Caco-2 (cell line): ENCODE results near the gene CHIC2. TPM values are rescaled to one million over a fixed set of nuclear protein-coding genes. Genes with fewer than 3 reads are reported as not detected.

Experiments used
- BruUV-seq: library from RNA; stranded (reverse); fragments of 400-500 nt; replicated peaks from 2 replicates; lab custom pipeline; 2021; lab: Mats Ljungman, UMichigan
- CTCF ChIA-PET: fragments of 300-600 bp; sonication (Branson Sonifier 250); formaldehyde crosslinking; loops from one replicate; lab custom pipeline; 2022; ENCODE audit warnings: antibody characterized with exemption; lab: Charles Lee
- POLR2A ChIA-PET: fragments of 300-600 bp; sonication (Branson Sonifier 250); formaldehyde crosslinking; loops from one replicate; lab custom pipeline; 2022; ENCODE audit warnings: antibody characterized with exemption; lab: Charles Lee
- DNase-seq, 2 experiments: peaks; one replicate each; pipeline versions ENCODE4 v3.0.0 to v3.0.0-alpha.2; 2020 to 2022
- H3K27me3 ChIP-seq: replicated peaks from 2 replicates; pipeline ENCODE4 v1.6.0; 2011; ENCODE audit warnings: low read length; ENCODE audit not compliant: control insufficient read depth, insufficient read depth
- H3K36me3 ChIP-seq: 2 replicates; pipeline ENCODE4 v1.5.1; 2011; ENCODE audit warnings: low read length; ENCODE audit not compliant: control insufficient read depth, insufficient read depth
- H3K4me1 ChIP-seq: fragments of 250-450 bp; sonication (Bioruptor Pico); 2 replicates; pipeline ENCODE4 v1.5.1; 2020; ENCODE audit warnings: mild to moderate bottlenecking
- H3K4me3 ChIP-seq: 2 replicates; pipeline ENCODE4 v1.5.1; 2011; ENCODE audit warnings: low read depth, mild to moderate bottlenecking, control low read depth, low read length
- H3K9me3 ChIP-seq: fragments of 250-450 bp; sonication (Bioruptor Pico); 2 replicates; pipeline ENCODE4 v1.5.1; 2020; ENCODE audit warnings: mild to moderate bottlenecking, moderate library complexity
- H3K27ac Mint-ChIP-seq: one replicate; pipeline ENCODE4 v1.8.0; 2022; ENCODE audit warnings: mixed read lengths; ENCODE audit not compliant: unreplicated experiment
- H3K27me3 Mint-ChIP-seq: one replicate; pipeline ENCODE4 v1.8.0; 2022; ENCODE audit warnings: mixed read lengths; ENCODE audit not compliant: insufficient read depth, unreplicated experiment
- H3K36me3 Mint-ChIP-seq: one replicate; pipeline ENCODE4 v1.8.0; 2022; ENCODE audit warnings: mild to moderate bottlenecking, mixed read lengths; ENCODE audit not compliant: insufficient read depth, unreplicated experiment
- H3K4me1 Mint-ChIP-seq: one replicate; pipeline ENCODE4 v1.8.0; 2022; ENCODE audit warnings: low read depth, mixed read lengths; ENCODE audit not compliant: unreplicated experiment
- H3K4me3 Mint-ChIP-seq: one replicate; pipeline ENCODE4 v1.8.0; 2022; ENCODE audit warnings: mild to moderate bottlenecking, moderate library complexity, mixed read lengths; ENCODE audit not compliant: unreplicated experiment
- H3K9me3 Mint-ChIP-seq: one replicate; pipeline ENCODE4 v1.8.0; 2022; ENCODE audit warnings: mixed read lengths; ENCODE audit not compliant: unreplicated experiment
- intact Hi-C: fragments of 100-400 bp; cut with micrococcal nuclease; formaldehyde crosslinking; loops from one replicate; pipeline ENCODE4 v1.10.0; 2022; ENCODE audit not compliant: unreplicated experiment
- total RNA-seq: library from RNA; stranded (reverse); gene quantifications from 2 replicates; pipeline ENCODE4 v1.2.3, GENCODE V29; 2022
- TF ChIP-seq, protein P1 (sequence below), 2 experiments: fragments of 200-600 bp in 1 of 2; IDR thresholded peaks; 1 replicate in 1 of 2; 2 replicates in 1 of 2; pipeline versions ENCODE4 v1.5.1 to v1.8.0; 2011 to 2022; ENCODE audit warnings: antibody characterized with exemption in 1 of 2, control low read depth in 1 of 2, inconsistent platforms in 1 of 2, low read depth in 1 of 2, low read length in 1 of 2, mild to moderate bottlenecking in 1 of 2, moderate library complexity in 1 of 2; ENCODE audit not compliant: insufficient read depth in 1 of 2, severe bottlenecking in 1 of 2, unreplicated experiment in 1 of 2

CHIC2 gene
- total RNA-seq, 1 experiment from 2014 or later = 30.0 TPM

DNA sequence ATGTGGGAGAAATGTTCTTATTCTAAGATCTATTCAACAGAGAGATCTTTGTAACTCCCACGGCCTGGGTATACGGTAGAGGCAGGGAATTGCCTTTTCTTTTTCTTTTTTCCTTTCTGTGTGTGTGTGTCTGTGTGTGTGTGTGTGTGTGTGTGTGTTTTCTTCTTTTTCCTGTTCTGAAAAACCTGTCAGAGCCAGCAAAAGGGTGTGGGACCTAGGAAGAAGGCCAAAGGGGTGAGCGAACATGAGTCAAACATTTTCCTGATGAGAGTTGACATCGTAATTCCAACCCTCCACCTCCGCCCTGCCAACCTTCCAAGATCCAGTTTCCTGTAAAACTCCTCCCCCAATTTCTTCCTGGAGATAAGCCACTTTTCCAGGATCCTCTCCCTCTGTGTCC, 2.8 kb upstream of the CHIC2 start:
- H3K4me3 Mint-ChIP-seq = no peak overlapping the region
- CTCF ChIA-PET = no interaction called here
- intact Hi-C loops = no loop called here

DNA sequence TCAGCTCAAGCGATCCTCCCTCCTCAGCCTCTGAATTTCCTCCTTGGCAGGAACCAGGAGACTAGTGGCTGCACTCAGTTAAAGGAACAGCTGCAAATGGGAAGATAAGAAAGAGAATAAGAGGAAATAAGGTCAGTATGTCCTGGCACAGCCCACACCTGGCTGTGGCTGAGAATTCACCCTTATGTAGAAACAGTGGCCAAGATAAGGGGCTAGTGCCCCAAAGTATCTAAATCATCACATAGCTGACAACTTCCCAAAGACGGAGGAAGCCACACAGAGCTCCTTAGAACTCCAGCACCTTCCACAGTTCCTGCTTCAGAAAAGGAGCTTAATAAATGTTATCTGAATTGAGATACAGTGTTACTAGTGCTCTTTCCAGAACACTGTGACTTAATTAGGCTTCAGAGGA, 2.3 kb upstream of the CHIC2 start:
- CTCF ChIA-PET = no interaction called here
- no peaks in the 10 kb centered on the region for H3K36me3 Mint-ChIP-seq
- H3K27ac Mint-ChIP-seq = no peak overlapping the region
- DNase-seq = no peak
- TF ChIP-seq, protein P1, sequence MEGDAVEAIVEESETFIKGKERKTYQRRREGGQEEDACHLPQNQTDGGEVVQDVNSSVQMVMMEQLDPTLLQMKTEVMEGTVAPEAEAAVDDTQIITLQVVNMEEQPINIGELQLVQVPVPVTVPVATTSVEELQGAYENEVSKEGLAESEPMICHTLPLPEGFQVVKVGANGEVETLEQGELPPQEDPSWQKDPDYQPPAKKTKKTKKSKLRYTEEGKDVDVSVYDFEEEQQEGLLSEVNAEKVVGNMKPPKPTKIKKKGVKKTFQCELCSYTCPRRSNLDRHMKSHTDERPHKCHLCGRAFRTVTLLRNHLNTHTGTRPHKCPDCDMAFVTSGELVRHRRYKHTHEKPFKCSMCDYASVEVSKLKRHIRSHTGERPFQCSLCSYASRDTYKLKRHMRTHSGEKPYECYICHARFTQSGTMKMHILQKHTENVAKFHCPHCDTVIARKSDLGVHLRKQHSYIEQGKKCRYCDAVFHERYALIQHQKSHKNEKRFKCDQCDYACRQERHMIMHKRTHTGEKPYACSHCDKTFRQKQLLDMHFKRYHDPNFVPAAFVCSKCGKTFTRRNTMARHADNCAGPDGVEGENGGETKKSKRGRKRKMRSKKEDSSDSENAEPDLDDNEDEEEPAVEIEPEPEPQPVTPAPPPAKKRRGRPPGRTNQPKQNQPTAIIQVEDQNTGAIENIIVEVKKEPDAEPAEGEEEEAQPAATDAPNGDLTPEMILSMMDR (IDR thresholded peaks at IDR 0.05; ENCODE audit: insufficient read depth in 1 of 2, low read depth in 1 of 2, low read length in 1 of 2, severe bottlenecking in 1 of 2, unreplicated experiment in 1 of 2) = no peak
- no peaks in the 10 kb centered on the region for H3K36me3 ChIP-seq
- no peak overlapping the region for H3K4me3 ChIP-seq
- H3K4me3 Mint-ChIP-seq = no peak overlapping the region
- intact Hi-C loops = no loop called here
- peaks cover 18% of the 10 kb centered on the region for H3K4me1 ChIP-seq
- POLR2A ChIA-PET = no interaction called here
- H3K27me3 Mint-ChIP-seq = no peaks in the 10 kb centered on the region
- no peaks in the 10 kb centered on the region for H3K9me3 ChIP-seq
- no peaks in the 10 kb centered on the region for H3K27me3 ChIP-seq
- H3K9me3 Mint-ChIP-seq = no peaks in the 10 kb centered on the region
- BruUV-seq = no TSS peak
- peaks cover 24% of the 10 kb centered on the region for H3K4me1 Mint-ChIP-seq

More for the DNA sequence above, 2.8 kb upstream of the CHIC2 start:
- no peaks in the 10 kb centered on the region for H3K9me3 ChIP-seq
- peak overlapping the region; percentile 42 for H3K27ac Mint-ChIP-seq
- no peaks in the 10 kb centered on the region for H3K36me3 Mint-ChIP-seq
- no peaks in the 10 kb centered on the region for H3K36me3 ChIP-seq
- BruUV-seq = no TSS peak
- TF ChIP-seq, protein P1 (IDR thresholded peaks at IDR 0.05; ENCODE audit: insufficient read depth in 1 of 2, low read depth in 1 of 2, low read length in 1 of 2, severe bottlenecking in 1 of 2, unreplicated experiment in 1 of 2) = no peak
- no peak for DNase-seq
- POLR2A ChIA-PET = no interaction called here
- H3K4me1 Mint-ChIP-seq = peaks cover 23% of the 10 kb centered on the region
- no peaks in the 10 kb centered on the region for H3K9me3 Mint-ChIP-seq
- H3K27me3 Mint-ChIP-seq = no peaks in the 10 kb centered on the region
- H3K27me3 ChIP-seq = no peaks in the 10 kb centered on the region
- H3K4me1 ChIP-seq = peaks cover 18% of the 10 kb centered on the region
- H3K4me3 ChIP-seq = no peak overlapping the region

DNA sequence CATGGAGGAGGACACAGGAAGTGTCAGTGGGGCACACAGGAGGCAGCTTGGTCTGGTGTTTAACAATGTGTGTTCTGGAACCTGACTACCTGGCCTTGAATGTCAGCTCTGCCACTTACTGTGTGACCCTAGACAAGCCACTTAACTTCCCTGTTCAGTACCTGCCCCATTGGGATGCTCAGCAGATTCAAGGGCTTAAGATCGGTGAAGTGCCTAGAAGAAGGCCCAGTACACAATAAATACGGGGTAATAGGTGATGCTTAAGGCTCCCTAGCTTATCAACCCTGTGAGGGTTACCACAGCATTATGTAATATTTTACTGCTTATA, 1.6 kb upstream of the CHIC2 start:
- Histone ChIP-seq H3K4me1 (peaks cover 18% of the 10 kb centered on the region), H3K4me3 (no peak overlapping the region), H3K9me3 (no peaks in the 10 kb centered on the region), H3K36me3 (no peaks in the 10 kb centered on the region), H3K27me3 (no peaks in the 10 kb centered on the region)
- DNase-seq = no peak
- intact Hi-C loops = no loop called here
- Mint-ChIP-seq H3K36me3 (no peaks in the 10 kb centered on the region), H3K4me1 (peaks cover 30% of the 10 kb centered on the region), H3K27ac (no peak overlapping the region), H3K27me3 (no peaks in the 10 kb centered on the region), H3K4me3 (no peak overlapping the region), H3K9me3 (no peaks in the 10 kb centered on the region)
- TF ChIP-seq, protein P1 (IDR thresholded peaks at IDR 0.05; ENCODE audit: insufficient read depth in 1 of 2, low read depth in 1 of 2, low read length in 1 of 2, severe bottlenecking in 1 of 2, unreplicated experiment in 1 of 2) = no peak
- POLR2A ChIA-PET = no interaction called here
- BruUV-seq = no TSS peak
- CTCF ChIA-PET = no interaction called here
